ENCODE measurements around the gene ZNF263.
"Not testable (repeated sequence)": the region's sequence is repeated elsewhere in the genome, so short reads cannot be mapped to it uniquely, and the experiment has no call there.

ZNF263 gene

DNA sequence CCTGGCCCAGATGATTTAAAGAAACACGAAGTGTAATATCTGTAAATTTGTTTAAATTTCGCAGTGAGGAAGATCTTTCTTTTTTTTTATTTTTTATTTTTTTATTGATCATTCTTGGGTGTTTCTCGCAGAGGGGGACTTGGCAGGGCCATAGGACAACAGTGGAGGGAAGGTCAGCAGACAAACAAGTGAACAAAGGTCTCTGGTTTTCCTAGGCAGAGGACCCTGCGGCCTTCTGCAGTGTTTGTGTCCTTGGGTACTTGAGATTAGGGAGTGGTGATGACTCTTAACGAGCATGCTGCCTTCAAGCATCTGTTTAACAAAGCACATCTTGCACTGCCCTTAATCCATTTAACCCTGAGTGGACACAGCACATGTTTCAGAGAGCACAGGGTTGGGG lies 12.6 kb upstream of the ZNF263 start:
- DNase-seq: not testable (repeated sequence)

DNA sequence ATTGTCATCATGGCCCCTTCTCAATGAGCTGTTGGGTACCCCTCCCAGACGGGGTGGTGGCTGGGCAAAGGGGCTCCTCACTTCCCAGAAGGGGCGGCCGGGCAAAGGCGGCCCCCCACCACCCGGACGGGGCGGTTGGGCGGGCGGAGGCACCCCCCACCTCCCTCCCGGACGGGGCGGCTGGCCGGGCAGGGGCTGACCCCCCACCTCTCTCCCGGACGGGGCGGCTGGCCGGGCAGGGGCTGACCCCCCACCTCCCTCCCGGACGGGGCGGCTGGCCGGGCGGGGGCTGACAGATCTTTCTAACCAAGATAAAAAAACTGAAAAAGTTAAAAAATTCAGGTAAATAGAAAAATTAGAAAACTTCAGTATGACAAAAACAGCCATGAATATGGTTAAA lies 12.0 kb upstream of the ZNF263 start:
- not testable (repeated sequence) for DNase-seq

DNA sequence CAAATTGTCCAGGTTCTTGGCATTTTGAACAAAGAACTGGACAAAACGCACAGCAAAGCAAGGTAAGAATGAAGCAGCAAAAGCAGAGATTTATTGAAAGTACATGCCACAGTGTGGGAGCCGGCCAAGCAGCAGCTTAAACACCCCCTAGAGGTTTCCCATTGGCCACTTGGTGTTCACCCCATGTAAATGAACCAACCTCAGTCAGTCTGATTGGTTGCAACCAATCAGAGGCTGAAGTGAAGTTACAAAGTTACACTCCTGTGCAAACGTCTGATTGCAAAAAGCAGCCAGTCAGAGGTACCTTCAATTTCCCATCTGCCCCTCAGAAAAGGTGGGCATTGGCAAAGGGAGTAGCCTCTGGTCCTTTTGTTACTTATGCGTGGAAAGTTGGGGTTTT lies 8.8 kb upstream of the ZNF263 start:
- DNase-seq: no peak

DNA sequence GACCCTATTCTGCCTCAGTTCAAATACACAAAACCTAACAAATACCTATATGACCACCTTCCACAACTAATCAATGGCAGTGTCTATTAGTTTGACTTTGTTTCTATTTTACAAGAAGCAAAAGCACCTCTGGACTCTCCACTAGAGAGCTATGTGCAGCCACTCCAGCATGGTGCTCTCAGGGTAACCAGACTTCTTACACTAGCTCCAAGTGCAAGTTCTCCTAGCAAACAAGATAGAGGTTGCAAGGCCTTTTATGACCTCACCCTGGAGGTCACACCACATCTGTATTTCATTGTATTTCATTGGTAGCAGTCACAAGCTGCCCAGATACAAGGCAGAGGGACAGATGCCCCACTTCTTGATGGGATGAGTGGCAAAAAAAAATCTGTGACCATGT lies 8.3 kb upstream of the ZNF263 start:
- DNase-seq: no peak

DNA sequence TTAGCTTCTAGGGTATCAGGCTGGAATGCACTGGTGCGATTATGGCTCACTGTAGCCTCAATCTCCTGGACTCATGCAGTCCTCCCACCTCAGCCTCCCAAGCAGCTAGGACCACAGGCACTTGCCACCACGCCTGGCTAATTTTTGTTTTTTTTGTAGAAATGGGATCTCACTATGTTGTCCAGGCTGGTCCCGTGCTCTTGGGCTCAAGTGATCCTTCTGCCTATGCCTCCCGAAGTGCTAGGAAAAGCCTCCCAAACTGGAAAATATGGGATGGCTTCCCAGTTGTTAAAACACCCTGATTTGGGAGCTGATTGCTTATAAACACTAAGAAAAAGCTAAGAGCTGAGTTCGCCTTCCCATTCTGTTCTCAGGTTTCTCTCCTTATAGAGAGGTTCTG lies 6.6 kb upstream of the ZNF263 start:
- no peak for DNase-seq

DNA sequence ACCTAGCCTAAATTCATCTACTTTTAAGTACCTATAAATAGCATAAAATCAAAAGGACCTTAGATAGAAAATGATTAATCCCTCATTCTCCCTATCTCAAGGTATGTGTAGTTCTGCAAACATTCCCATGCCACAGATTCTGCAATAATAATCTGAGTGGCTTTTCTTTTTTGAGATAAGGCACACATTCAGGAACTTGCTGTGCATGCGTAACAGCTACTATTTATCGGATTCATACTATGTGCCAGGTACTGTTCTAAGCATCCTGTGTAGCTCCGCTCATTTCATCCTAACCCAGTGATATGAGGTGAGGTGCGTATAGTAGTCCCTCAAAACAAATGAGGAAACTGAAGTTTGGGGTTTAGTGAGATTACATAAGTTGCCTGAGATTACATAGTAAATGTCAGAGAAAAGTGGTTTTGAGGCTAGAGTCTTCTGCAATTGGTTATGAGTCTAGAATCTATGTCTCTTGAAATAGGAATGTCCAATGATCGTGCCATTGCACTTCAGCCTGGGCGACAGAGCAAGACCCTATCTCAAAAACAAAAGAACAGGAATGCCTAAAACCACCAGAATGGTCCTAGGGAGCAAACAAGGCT lies 2.0 kb upstream of the ZNF263 start:
- no peak for DNase-seq

DNA sequence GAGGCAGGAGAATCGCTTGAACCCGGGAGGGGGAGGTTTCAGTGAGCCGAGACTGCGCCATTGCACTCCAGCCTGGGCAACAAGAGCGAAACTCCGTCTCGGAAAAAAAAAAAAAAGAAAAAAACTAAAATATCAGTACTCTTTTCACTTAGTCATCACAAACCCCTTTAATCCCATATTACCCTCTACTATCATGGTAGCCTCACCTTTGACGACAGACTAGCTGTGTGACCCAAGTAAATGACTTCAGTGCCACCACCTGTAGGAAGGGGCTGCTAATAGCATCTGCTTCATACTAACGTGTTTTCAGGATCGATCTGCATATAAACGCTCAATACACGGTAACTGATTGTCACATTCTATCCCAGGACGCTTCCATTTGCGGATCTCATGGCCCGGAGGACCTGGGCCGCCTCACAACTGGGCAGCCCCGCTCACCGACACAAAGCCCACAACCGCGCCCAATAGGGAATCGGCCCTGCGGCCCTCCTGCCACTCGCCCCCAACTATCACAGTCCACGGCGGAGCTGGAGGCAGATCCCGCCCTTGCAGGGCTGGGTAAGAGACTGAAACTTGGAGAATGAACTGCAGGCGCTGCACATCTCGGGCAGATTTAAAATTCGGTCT lies 1.1 kb upstream of the ZNF263 start:
- DNase-seq: no peak

DNA sequence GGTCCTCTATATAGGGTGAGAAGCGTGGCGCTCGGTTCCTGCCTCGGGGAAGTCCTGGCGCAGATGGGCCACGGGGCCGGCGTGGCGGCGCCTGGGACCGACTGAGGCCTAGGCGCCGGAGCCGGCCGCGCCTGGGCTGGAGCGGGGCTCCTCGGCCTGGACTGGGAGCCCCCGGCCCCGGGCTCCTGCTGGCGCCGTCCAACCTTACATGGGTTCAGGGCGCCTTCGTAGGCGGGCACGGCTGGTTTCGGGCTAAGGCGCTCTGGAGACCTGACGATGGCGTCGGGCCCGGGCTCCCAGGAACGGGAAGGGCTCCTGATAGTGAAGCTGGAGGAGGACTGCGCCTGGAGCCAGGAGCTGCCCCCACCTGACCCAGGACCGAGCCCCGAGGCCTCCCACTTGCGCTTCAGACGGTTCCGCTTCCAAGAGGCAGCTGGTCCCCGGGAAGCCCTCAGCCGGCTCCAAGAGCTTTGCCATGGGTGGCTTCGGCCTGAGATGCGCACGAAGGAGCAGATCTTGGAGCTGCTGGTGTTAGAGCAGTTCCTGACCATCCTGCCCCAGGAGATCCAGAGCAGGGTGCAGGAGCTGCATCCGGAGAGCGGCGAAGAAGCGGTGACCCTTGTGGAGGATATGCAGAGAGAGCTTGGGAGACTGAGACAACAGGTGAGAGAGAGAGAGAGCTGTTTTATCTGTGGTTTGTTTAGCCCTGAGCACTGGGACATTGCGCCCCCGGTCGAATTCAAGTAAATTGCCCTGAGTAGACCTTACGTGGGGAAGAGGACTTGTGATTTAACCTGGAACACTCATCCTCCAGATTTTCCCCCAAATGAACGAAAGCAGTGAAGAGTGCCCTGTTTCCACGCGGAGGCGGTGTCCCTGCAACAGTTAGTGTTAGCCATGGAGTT lies 504 bp downstream of the ZNF263 start:
- DNase-seq: no peak

DNA sequence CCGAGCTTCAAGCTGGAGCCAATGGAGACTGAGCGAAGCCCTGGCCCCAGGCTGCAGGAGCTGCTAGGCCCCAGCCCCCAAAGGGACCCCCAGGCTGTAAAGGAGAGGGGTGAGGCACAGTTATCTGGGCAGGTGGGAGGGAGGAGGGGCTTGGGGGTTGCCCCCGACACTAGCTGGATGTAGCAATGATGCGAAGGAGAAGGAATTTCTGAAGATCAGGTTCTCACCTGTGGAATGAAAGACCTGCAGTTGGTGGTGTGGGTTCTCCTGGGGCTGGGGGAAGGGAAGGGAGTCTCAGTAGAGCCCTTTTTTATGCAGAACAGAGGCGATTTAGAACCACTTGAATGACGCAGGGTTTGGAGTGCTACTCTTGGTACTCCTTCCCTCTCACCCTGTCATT lies 1.8 kb downstream of the ZNF263 start:
- DNase-seq: no peak

DNA sequence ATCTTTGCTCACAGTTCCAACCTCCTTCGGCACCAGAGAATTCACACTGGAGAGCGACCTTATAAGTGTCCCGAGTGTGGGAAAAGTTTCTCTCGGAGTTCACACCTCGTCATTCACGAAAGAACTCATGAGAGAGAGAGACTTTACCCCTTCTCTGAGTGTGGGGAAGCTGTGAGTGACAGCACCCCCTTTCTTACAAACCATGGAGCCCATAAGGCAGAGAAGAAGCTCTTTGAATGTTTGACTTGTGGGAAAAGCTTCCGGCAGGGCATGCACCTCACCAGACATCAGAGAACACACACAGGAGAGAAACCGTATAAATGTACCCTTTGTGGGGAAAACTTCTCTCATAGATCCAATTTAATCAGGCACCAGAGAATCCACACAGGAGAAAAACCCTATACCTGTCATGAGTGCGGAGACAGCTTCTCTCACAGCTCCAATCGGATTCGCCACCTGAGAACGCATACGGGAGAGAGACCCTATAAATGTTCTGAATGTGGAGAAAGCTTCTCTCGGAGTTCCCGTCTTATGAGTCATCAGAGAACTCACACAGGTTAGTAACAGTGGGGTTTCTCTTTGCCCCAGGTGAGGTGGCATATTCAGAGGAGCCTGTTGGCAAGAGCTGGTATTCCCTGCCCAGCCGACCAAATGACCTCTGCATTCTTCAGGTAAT lies 6.8 kb downstream of the ZNF263 start:
- no peak for DNase-seq

DNA sequence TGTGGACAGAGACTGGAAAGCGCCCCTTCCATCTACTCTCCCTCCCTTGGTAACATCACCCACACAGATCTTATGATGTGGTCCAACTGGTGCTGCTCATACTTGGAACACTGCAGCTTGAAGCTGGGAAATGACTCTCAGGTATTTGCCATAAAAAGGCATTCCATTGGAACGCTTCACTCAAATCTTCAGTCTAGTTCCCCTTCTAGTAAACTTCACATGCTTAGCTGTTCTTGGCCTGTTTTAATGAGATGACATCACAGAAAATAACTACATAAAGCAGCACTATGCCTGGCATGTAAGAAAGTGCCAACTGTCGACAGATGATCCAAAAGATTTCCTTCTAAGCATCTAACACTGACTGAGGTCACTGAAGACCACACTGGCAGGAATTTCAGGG lies 9.3 kb downstream of the ZNF263 start:
- no peak for DNase-seq

DNA sequence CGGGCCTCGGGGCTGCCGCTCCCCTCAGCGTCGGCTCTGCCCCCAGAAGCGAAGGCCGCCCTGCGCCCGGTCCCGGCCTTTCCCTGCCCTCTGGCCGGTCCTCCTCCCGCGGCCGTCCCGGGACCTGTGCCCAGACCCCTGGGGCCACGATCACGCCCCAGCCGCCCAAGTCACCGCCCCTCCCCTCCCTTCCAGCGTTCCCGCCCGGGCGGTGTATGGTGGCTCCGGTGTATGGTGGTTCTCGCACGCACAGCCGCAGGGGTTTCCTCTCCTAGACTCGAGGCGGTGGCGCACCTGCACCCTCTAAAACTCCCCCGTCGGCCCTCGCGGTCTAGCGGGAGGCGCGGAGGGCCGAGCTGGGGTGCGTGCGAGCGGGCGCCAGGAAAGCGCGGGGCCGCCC lies 11.9 kb downstream of the ZNF263 start:
- DNase-seq: no peak

DNA sequence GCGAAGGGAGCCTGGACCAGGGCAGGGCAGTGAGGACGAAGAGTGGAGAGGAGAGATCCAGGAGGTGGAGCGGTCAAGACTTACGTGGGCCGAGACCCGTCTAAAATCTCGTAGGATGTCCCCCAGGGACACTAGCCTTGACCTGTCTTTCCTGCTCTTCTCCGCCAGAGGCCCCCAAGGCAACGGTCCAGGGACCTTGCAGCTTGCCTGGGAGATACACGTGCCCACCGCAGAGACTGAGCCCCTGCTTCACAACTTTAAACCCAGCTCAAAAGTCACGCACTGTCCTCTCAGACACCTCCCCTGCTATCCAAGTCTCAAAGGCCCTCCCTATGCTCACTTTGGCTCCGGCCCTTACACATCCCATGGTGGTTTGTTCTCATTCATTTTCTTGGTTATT lies 12.5 kb downstream of the ZNF263 start:
- no peak for DNase-seq

DNA sequence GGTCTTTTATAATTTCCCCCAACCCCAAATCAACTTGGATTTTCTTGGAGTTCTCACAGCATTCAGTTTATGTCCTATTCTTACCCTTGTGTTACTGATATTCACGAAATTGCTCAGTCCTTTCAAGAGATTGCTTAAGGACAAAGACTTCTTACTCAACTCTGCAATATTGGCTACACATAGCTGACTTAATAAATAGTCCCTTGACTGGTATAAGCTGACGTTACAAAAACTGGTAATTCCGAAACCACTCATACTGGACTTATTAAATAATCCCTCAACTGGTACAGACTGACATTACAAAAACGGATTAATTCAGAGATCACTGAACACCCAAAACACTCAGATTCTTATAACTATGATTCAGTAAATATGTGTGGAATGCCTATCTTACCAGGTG lies 21.1 kb downstream of the ZNF263 start:
- DNase-seq: no peak

DNA sequence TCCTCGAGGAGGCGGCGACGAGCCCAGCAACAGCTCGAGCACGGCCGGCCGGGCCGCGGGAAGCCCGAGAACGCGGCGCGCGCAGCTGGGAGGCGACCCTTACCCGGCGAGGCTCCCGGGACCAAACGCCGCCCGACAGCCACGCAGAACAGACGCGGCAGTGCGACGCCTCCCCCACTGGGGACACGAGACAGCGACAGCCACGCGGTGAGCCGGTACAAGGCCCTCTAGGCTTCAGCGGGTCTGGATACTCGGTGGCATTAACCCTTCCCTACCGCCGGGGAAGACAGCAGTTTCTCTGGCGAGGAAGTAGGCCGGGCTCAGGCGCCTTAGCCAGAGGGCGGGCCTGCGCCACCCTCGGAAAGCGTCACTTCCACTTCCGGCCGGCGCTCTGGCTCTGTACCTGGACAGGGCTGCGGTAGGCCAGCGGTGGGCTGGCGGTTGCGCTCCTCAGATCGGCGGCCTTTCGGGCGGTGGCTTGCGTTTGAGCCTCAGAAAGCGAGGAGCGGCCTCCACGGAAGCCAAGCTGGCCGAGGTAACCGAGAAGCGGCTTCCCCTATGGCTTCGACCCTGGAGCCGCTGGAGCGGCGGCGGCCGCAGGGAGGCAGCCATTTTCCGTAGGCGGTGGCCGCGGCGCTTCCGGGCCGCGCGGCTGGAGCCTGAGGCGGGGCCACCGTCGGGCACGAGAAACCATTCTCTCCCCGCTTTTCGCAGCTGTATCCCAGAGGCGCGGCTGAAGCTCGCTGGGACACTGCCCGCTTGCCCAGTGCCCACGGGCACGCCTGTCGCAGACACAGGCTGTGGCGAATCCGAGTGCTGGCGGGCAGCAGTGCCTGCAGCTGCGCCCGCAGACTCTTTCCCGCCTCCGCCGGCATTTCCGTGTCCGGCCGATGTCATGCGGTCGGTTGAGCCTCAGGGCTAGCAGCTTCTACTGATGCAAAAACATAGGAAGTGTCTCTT lies 22.1 kb downstream of the ZNF263 start, which contains the start of the genes TIGD7 and ZNF75A:
Gene TIGD7, minus strand, starts transcription at position 322 of the 960 bp plus-strand sequence. CDS start 4,816 bp downstream, outside the sequence.
Gene ZNF75A, plus strand, starts transcription at position 389 of the 960 bp plus-strand sequence. CDS start 2,932 bp downstream, outside the sequence.
- peak; percentile 88 for DNase-seq

DNA sequence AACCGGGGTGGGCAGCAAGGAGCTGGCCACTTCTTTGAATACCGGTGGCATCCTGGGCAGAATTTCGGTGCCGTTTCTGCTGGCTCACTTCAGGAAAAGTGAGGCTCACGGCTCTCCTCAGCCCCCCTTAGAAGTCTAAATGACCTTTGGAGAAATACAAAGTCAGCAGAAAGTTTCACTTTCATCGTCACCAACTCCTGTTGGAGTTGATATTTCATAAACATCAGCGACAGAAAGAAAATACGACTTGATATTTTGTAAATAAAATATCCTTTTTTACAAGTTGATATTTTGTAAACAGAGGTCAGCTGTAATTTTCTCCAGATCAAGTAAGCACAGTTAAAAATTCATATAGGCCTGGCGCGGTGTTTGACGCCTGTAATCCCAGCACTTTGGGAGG lies 22.8 kb downstream of the ZNF263 start:
- no peak for DNase-seq

DNA sequence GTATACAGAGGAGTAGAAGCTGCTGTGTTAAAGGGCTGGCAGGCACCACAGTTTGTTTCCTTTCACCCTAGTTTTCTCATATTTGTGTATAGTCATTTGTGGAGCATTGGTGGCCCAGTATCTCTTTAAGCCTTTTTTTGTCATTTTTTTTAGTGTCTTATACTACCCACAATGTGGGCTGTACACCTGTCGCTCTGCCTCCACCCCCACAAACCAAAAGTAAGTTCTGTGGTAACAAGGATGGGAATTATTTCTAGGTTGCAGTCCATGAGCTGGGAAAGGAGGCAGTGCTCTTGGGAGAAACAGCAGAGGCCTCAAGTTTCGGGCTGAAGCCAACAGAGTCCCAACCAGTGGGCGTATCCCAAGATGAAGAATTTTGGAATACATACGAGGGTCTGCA lies 28.2 kb downstream of the ZNF263 start:
- no peak for DNase-seq

DNA sequence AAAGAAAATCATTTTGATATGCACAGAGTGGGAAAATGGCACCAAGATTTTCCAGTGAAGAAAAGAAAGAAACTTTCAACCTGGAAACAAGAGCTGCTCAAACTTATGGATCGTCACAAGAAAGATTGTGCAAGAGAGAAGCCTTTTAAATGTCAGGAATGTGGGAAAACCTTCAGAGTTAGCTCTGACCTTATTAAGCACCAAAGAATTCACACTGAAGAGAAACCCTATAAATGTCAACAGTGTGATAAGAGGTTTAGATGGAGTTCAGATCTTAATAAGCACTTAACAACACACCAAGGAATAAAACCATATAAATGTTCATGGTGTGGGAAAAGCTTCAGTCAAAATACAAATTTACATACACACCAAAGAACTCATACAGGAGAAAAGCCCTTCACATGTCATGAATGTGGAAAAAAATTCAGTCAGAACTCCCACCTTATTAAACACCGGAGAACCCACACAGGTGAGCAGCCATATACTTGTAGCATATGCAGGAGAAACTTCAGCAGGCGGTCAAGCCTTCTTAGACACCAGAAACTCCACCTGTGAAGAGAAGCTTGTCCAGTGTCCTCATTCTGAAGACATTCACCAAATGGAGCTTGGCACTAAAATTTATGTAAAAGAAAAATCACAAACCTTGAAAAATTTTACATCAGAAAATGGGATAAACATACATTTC lies 34.2 kb downstream of the ZNF263 start:
- no peak for DNase-seq

DNA sequence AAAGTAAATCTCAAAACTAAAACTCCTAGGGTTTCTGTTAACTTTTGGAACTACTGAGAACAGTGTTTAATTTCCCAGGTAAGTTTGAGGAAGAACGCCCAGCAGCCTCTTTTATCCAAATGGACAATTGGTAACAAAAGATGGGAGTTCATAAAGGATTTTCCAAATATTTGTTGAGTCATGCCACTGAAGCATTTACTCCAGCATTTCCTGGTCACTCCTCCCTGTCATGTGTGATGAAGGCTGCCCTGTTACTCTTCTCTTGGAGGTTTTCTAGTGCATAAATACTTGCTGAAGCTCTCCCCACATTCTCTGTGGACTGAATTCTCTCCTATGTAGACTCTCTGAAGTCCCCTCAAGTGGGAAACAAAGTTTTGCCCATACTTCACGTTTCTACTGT lies 38.5 kb downstream of the ZNF263 start:
- DNase-seq: no peak

DNA sequence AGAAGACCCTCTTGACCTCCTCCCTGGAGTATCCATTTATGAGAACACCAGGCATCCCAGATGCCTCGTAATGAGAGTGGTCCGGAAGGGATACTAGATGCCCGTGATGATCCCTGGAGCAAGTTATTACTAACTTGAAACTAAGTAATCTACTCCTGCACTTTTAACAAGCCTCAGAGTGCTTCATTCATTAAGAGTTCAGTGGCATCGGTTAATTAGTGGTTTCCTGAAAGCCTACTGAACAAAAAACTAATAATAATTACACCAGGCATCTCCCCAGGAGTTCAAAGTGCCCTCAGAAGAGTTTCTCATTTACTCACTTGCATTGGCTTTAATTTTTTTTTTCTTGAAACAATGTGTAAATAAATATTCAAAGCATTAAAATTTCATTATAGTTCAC lies 44.2 kb downstream of the ZNF263 start:
- DNase-seq: no peak

DNA sequence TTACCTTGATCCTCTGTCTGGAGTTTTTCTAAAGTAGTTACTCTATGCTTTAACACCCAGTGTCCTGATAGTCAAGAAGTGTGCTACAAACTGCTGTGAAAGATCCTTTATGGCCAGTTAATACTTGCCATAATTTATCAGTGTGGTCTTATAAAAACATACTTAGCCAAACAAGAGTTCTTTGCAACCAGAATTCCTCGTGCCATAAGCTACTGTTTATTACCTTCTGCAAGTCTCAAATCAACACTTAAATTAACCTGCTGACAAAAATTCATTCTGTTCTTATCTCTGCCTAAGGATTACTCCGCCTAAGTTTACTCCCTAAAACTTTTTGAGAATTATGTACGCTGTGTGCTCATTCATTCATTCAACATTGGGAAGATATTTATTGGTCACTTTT lies 44.8 kb downstream of the ZNF263 start:
- DNase-seq: no peak

Data from CD4-positive, alpha-beta T cell treated with Interferon gamma for 1 hour (primary cell).